H1 (cell line): ENCODE results near the gene BABAM1. TPM values are rescaled to one million over a fixed set of nuclear protein-coding genes. Genes with fewer than 3 reads are reported as not detected.

Experiments
- CTCF ChIA-PET: fragments of 300-600 bp; sonication (Branson Sonifier 250); formaldehyde crosslinking; loops from one replicate; lab custom pipeline; 2021; ENCODE audit not compliant: partially characterized antibody; lab: Charles Lee
- POLR2A ChIA-PET: fragments of 300-600 bp; sonication (Branson Sonifier 250); formaldehyde crosslinking; loops from one replicate; lab custom pipeline; 2021; ENCODE audit warnings: inconsistent platforms; ENCODE audit not compliant: partially characterized antibody; lab: Charles Lee
- DNase-seq, 2 experiments: peaks; one replicate each; pipeline versions ENCODE4 v3.0.0 to v3.0.0-alpha.2; 2010 to 2022; ENCODE audit warnings: low spot score in 2 of 2, low read depth in 1 of 2, mixed read lengths in 1 of 2
- FAIRE-seq: peaks from 2 replicates; lab custom pipeline; 2011; peaks lifted over from hg19 to GRCh38; lab: Jason Lieb, UNC
- H2AFZ ChIP-seq: 2 replicates; pipeline ENCODE4 v1.8.1; 2012; ENCODE audit warnings: low read length, inconsistent platforms
- H2AK5ac ChIP-seq: 2 replicates; pipeline ENCODE4 v1.6.1; 2013; ENCODE audit warnings: low read depth, low read length
- H2BK120ac ChIP-seq: replicated peaks from 2 replicates; pipeline ENCODE3; 2013; ENCODE audit warnings: low read depth, low read length, inconsistent platforms
- H2BK12ac ChIP-seq: 2 replicates; pipeline ENCODE4 v1.6.1; 2013; ENCODE audit warnings: low read depth, low read length
- H2BK15ac ChIP-seq: 2 replicates; pipeline ENCODE4 v1.6.1; 2013; ENCODE audit warnings: low read length
- H2BK20ac ChIP-seq: 2 replicates; pipeline ENCODE4 v1.6.1; 2013; ENCODE audit warnings: low read length
- H2BK5ac ChIP-seq: 2 replicates; pipeline ENCODE4 v1.6.1; 2013; ENCODE audit warnings: low read depth, low read length
- H3K14ac ChIP-seq: 2 replicates; pipeline ENCODE4 v1.6.1; 2013; ENCODE audit warnings: inconsistent platforms; ENCODE audit not compliant: insufficient read length
- H3K18ac ChIP-seq: 2 replicates; pipeline ENCODE4 v1.6.1; 2013; ENCODE audit warnings: low read length; ENCODE audit errors: extremely low read depth
- H3K23ac ChIP-seq: 2 replicates; pipeline ENCODE4 v1.6.1; 2013; ENCODE audit warnings: inconsistent platforms; ENCODE audit not compliant: insufficient read length
- H3K23me2 ChIP-seq: 2 replicates; pipeline ENCODE4 v1.6.1; 2013; ENCODE audit warnings: low read depth, low read length
- H3K27ac ChIP-seq: 2 replicates; pipeline ENCODE4 v1.6.1; 2011; ENCODE audit warnings: low read depth, low read length, inconsistent platforms
- H3K27me3 ChIP-seq, 4 experiments: replicated peaks in 1 of 4; 1 replicate in 1 of 4; 2 replicates in 3 of 4; pipeline versions ENCODE4 v1.6.1 to v1.8.1; 2011 to 2013; ENCODE audit warnings: low read length in 3 of 4, mild to moderate bottlenecking in 3 of 4, inconsistent platforms in 2 of 4, mixed read lengths in 2 of 4, moderate library complexity in 1 of 4; ENCODE audit not compliant: control insufficient read depth in 3 of 4, insufficient read depth in 3 of 4; ENCODE audit errors: extremely low read depth in 1 of 4
- H3K36me3 ChIP-seq, 4 experiments: 2 replicates each; pipeline versions ENCODE4 v1.6.1 to v1.8.1; 2011 to 2013; ENCODE audit warnings: mild to moderate bottlenecking in 4 of 4, low read length in 3 of 4, moderate library complexity in 2 of 4, control low read depth in 1 of 4, inconsistent platforms in 1 of 4; ENCODE audit not compliant: insufficient read depth in 4 of 4, control insufficient read depth in 2 of 4
- H3K4ac ChIP-seq: replicated peaks from 2 replicates; pipeline ENCODE3; 2013; ENCODE audit warnings: low read length, low read depth, mixed read lengths, inconsistent platforms; ENCODE audit not compliant: insufficient read length
- H3K4me1 ChIP-seq, 4 experiments: replicated peaks in 1 of 4; 1 replicate in 1 of 4; 2 replicates in 3 of 4; pipeline versions ENCODE4 v1.6.1 to v1.8.1; 2011 to 2013; ENCODE audit warnings: low read length in 3 of 4, inconsistent platforms in 2 of 4, mixed read lengths in 1 of 4; ENCODE audit not compliant: insufficient read depth in 4 of 4, control insufficient read depth in 3 of 4
- H3K4me2 ChIP-seq, 2 experiments: 2 replicates each; pipeline versions ENCODE4 v1.6.1 to v1.8.1; 2011 to 2013; ENCODE audit warnings: low read depth in 2 of 2, low read length in 2 of 2, control low read depth in 1 of 2, inconsistent platforms in 1 of 2, mild to moderate bottlenecking in 1 of 2; ENCODE audit not compliant: insufficient read depth in 1 of 2
- H3K4me3 ChIP-seq, 4 experiments: fragments of 200-600, 300-600 bp in 1 of 4; sonication (generic), shearing (Covaris generic), sonication (Bioruptor Twin) in 1 of 4; 2 replicates each; pipeline versions ENCODE4 v1.5.1 to v1.8.1; 2011 to 2016; ENCODE audit warnings: low read length in 4 of 4, low read depth in 3 of 4, control low read depth in 2 of 4, inconsistent platforms in 2 of 4, mild to moderate bottlenecking in 2 of 4, mixed read lengths in 1 of 4, moderate library complexity in 1 of 4; ENCODE audit not compliant: insufficient read depth in 2 of 4; ENCODE audit errors: extremely low read depth in 1 of 4
- H3K56ac ChIP-seq: replicated peaks from 2 replicates; pipeline ENCODE3; 2013; ENCODE audit warnings: low read depth, mild to moderate bottlenecking, mixed read lengths, low read length, inconsistent platforms; ENCODE audit not compliant: insufficient read length
- H3K79me1 ChIP-seq: 2 replicates; pipeline ENCODE4 v1.6.1; 2013; ENCODE audit warnings: low read depth, low read length, control low read depth
- H3K79me2 ChIP-seq, 2 experiments: 2 replicates each; pipeline versions ENCODE4 v1.6.1 to v1.8.1; 2012 to 2013; ENCODE audit warnings: low read length in 2 of 2, mild to moderate bottlenecking in 2 of 2, inconsistent platforms in 1 of 2; ENCODE audit not compliant: insufficient read depth in 2 of 2, control insufficient read depth in 1 of 2
- H3K9ac ChIP-seq, 4 experiments: replicated peaks in 1 of 4; 1 replicate in 1 of 4; 2 replicates in 3 of 4; pipeline versions ENCODE4 v1.6.1 to v1.8.1; 2011 to 2013; ENCODE audit warnings: low read depth in 3 of 4, low read length in 3 of 4, control low read depth in 2 of 4, mild to moderate bottlenecking in 2 of 4, moderate library complexity in 2 of 4, inconsistent platforms in 1 of 4; ENCODE audit errors: extremely low read depth in 1 of 4
- H3K9me3 ChIP-seq, 2 experiments: 2 replicates each; pipeline versions ENCODE4 v1.6.1 to v1.8.1; 2012 to 2013; ENCODE audit warnings: mild to moderate bottlenecking in 2 of 2, moderate library complexity in 2 of 2, control low read depth in 1 of 2, inconsistent platforms in 1 of 2, low read depth in 1 of 2, low read length in 1 of 2, mixed read lengths in 1 of 2; ENCODE audit not compliant: insufficient read depth in 2 of 2
- H4K20me1 ChIP-seq, 2 experiments: replicated peaks in 1 of 2; 2 replicates each; pipeline versions ENCODE3 to v1.8.1; 2011 to 2013; ENCODE audit warnings: inconsistent platforms in 2 of 2, low read length in 2 of 2, mild to moderate bottlenecking in 1 of 2; ENCODE audit not compliant: insufficient read depth in 2 of 2, control insufficient read depth in 1 of 2
- H4K5ac ChIP-seq: 2 replicates; pipeline ENCODE4 v1.6.1; 2013; ENCODE audit warnings: low read length, low read depth, mixed read lengths, inconsistent platforms; ENCODE audit not compliant: insufficient read length
- H4K8ac ChIP-seq: 2 replicates; pipeline ENCODE4 v1.8.0; 2013; ENCODE audit warnings: mild to moderate bottlenecking, moderate library complexity, low read length, inconsistent platforms; ENCODE audit not compliant: insufficient read depth; ENCODE audit errors: extremely low read depth
- H4K91ac ChIP-seq: replicated peaks from 2 replicates; pipeline ENCODE3; 2013; ENCODE audit warnings: low read length, mixed read lengths, inconsistent platforms; ENCODE audit not compliant: insufficient read length
- RBBP5 ChIP-seq: IDR thresholded peaks from 2 replicates; pipeline ENCODE4 v1.7.1; 2012; ENCODE audit warnings: low read depth, mild to moderate bottlenecking, inconsistent platforms, low read length, moderate library complexity, borderline replicate concordance
- WGBS, 2 experiments: shearing (Covaris generic) in 1 of 2; methylation state at CpG; one replicate each; pipeline versions ENCODE4 v1.1.6 to v1.1.7; 2013 to 2015; ENCODE audit warnings: low lambda C conversion rate in 2 of 2, mixed read lengths in 2 of 2, inconsistent platforms in 1 of 2, low coverage in 1 of 2, missing lambda C conversion rate in 1 of 2; ENCODE audit not compliant: insufficient replicate concordance in 2 of 2, insufficient coverage in 1 of 2, insufficient read length in 1 of 2; ENCODE audit errors: extremely low coverage in 1 of 2, missing lambda C conversion rate in 1 of 2; 5-methylcytosine and 5-hydroxymethylcytosine counted together
- polyA plus RNA-seq, 7 experiments: library from polyadenylated mRNA; depleted of rRNA in 3 of 7; stranded (reverse) in 5 of 7; unstranded in 2 of 7; fragments of >200 nt in 5 of 7; fragments of 200-250 nt in 2 of 7; gene quantifications; 1 replicate in 5 of 7; 2 replicates in 1 of 7; 4 replicates in 1 of 7; pipeline versions ENCODE4 v1.2.1 to v1.2.3, GENCODE V29; 2011 to 2013; ENCODE audit warnings: missing spikeins in 2 of 7, mixed read lengths in 2 of 7
- total RNA-seq: library from RNA; stranded (reverse); fragmentation: NEBNext Ultra II Directional; extraction: Animal tissue kit (Norgen Biotek cat#: 25700); gene quantifications from 2 replicates; pipeline ENCODE4 v1.2.1, GENCODE V29; 2021

Gene BABAM1
- total and polyA plus RNA-seq, 2 of the 8 experiments (the other 6 are each of a cell fraction or from before 2014, with no cell fraction given): 127 to 133 TPM

DNA sequence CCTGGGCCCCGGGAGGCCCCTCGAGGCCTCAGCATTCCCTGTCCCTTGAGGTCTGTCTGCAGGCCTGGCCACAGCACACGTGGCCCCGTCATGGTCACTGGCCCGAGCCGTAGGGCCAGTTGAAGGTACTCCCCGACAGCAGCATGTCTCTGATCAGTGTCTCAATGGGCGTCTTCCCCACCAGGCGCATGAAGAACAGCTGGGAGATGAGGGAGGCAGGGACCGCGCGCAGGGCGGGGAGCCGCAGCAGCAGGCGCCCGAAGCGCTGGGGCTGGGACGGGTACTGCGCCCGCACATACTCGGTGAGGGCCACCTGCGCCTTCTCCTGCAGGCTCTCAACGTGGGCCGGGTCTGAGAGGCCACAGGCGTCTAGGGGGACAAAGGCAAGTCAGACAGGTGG, 35.0 kb upstream of the BABAM1 start:
- peaks cover 9 to 19% of the 10 kb centered on the region in 2 experiments for H4K20me1 ChIP-seq
- no peak overlapping the region for H3K56ac ChIP-seq
- H3K4me1 ChIP-seq: peaks cover 3 to 15% (median 10%) of the 10 kb centered on the region in 4 experiments
- no peak overlapping the region for H2BK15ac ChIP-seq
- peaks cover 5 to 32% of the 10 kb centered on the region in 2 experiments; a peak in 3 of 4 replicates for H3K79me2 ChIP-seq
- no peak overlapping the region for H4K8ac ChIP-seq
- H3K9ac ChIP-seq: no peak overlapping the region
- H3K27ac ChIP-seq: no peak overlapping the region
- DNase-seq (no peak), FAIRE-seq (no peak)
- H3K23ac ChIP-seq: no peak overlapping the region
- H3K36me3 ChIP-seq: peaks cover 4 to 34% (median 13%) of the 10 kb centered on the region in 4 experiments; a peak in 7 of 8 replicates
- H3K4me3 ChIP-seq: no peak overlapping the region
- H3K79me1 ChIP-seq: peaks cover 17% of the 10 kb centered on the region
- ChIA-PET CTCF (interaction anchor here (0.8 to 1.2 kb wide), 3 partner anchors 11 to 51 kb away, joined by 3 read pairs; no protein-coding TSS in a partner anchor), POLR2A (interaction anchor here (0.6 to 12.3 kb wide), 6 partner anchors 11 to 193 kb away, joined by 3 to 118 read pairs (median 5); partner anchors contain the start of genes NR2F6 and USE1)
- peaks cover 4% of the 10 kb centered on the region; the same call in 1 of the 2 replicates for H3K23me2 ChIP-seq
- H3K4ac ChIP-seq: no peak overlapping the region
- TF ChIP-seq RBBP5: no peak
- no peak overlapping the region for H3K14ac ChIP-seq
- no peak overlapping the region for H4K91ac ChIP-seq
- H2BK20ac ChIP-seq: no peak overlapping the region
- H3K9me3 ChIP-seq: no peaks in the 10 kb centered on the region
- WGBS, 2 experiments: 96% methylated on average over 25 of the region's 25 CpGs; no CpG with 5 or more reads in 1 of the 2 experiments
- no peak overlapping the region for H2BK120ac ChIP-seq
- H2AK5ac ChIP-seq: no peak overlapping the region
- no peak overlapping the region for H2BK5ac ChIP-seq
- no peak overlapping the region for H4K5ac ChIP-seq
- no peak overlapping the region for H2AFZ ChIP-seq
- no peak overlapping the region for H3K18ac ChIP-seq
- no peak overlapping the region for H3K4me2 ChIP-seq
- no peak overlapping the region for H2BK12ac ChIP-seq
- H3K27me3 ChIP-seq: no peaks in the 10 kb centered on the region
